Tibial nerve (tissue), 4 donors: ENCODE data around the gene CRABP2. TPM values are rescaled to one million over a fixed set of nuclear protein-coding genes. Genes with fewer than 3 reads are reported as not detected.

Experiments used
- DNase-seq, 2 donors: peaks; one replicate each; pipeline ENCODE4 v3.0.0-alpha.2; 2019; ENCODE audit warnings: low spot score in 2 of 2
- H3K27ac ChIP-seq, 4 donors: fragments of 200-600 bp; sonication (generic) in 3 of 4; one replicate each; pipeline ENCODE4 v1.5.1; 2017 to 2019; ENCODE audit warnings: mild to moderate bottlenecking in 1 of 4
- H3K27me3 ChIP-seq, 2 donors: fragments of 200-600 bp; sonication (generic) in 1 of 2; one replicate each; pipeline versions ENCODE4 v1.5.1 to v1.6.0; 2017 to 2019
- H3K36me3 ChIP-seq, 3 donors: fragments of 200-600 bp; sonication (generic); one replicate each; pipeline ENCODE4 v1.5.1; 2018 to 2019
- H3K4me1 ChIP-seq, 4 donors: fragments of 200-600 bp; sonication (generic) in 3 of 4; one replicate each; pipeline ENCODE4 v1.5.1; 2017 to 2019
- H3K4me3 ChIP-seq, 4 donors: fragments of 200-600 bp; sonication (generic) in 3 of 4; one replicate each; pipeline ENCODE4 v1.5.1; 2017 to 2019; ENCODE audit warnings: mild to moderate bottlenecking in 1 of 4, moderate library complexity in 1 of 4
- H3K9me3 ChIP-seq, 4 donors: fragments of 200-600 bp; sonication (generic) in 3 of 4; one replicate each; pipeline ENCODE4 v1.5.1; 2017 to 2019
- EP300 ChIP-seq, 2 donors: sonication (generic); formaldehyde crosslinking; IDR thresholded peaks; one replicate each; pipeline ENCODE4 v1.6.1; 2017; ENCODE audit warnings: antibody characterized with exemption in 2 of 2, mild to moderate bottlenecking in 1 of 2
- POLR2A ChIP-seq, 2 donors: fragments of 450-650 bp; IDR thresholded peaks; one replicate each; pipeline ENCODE4 v1.6.1; 2017; ENCODE audit warnings: antibody characterized with exemption in 2 of 2, mild to moderate bottlenecking in 2 of 2, moderate library complexity in 2 of 2
- whole genome bisulfite sequencing, 2 donors: methylation state at CpG; one replicate each; pipeline ENCODE4 v1.1.5; 2018; 5-methylcytosine and 5-hydroxymethylcytosine counted together
- total RNA-seq, 4 donors: library from RNA; depleted of rRNA; stranded (reverse); fragments of >200 nt; gene quantifications; one replicate each; pipeline ENCODE4 v1.1.0, GENCODE V29; 2016
- TF ChIP-seq, protein P1 (sequence below), 5 experiments: fragments of 200-600 bp in 3 of 5; fragments of 450-650 bp in 2 of 5; sonication (generic) in 3 of 5; IDR thresholded peaks; one replicate each; pipeline ENCODE4 v1.5.1; 2016 to 2019; ENCODE audit warnings: antibody characterized with exemption in 5 of 5, mild to moderate bottlenecking in 3 of 5, moderate library complexity in 2 of 5

CRABP2 gene
- total RNA-seq, 4 donors from 2014 or later: 3.5 to 13.2 (median 5.0) TPM

DNA sequence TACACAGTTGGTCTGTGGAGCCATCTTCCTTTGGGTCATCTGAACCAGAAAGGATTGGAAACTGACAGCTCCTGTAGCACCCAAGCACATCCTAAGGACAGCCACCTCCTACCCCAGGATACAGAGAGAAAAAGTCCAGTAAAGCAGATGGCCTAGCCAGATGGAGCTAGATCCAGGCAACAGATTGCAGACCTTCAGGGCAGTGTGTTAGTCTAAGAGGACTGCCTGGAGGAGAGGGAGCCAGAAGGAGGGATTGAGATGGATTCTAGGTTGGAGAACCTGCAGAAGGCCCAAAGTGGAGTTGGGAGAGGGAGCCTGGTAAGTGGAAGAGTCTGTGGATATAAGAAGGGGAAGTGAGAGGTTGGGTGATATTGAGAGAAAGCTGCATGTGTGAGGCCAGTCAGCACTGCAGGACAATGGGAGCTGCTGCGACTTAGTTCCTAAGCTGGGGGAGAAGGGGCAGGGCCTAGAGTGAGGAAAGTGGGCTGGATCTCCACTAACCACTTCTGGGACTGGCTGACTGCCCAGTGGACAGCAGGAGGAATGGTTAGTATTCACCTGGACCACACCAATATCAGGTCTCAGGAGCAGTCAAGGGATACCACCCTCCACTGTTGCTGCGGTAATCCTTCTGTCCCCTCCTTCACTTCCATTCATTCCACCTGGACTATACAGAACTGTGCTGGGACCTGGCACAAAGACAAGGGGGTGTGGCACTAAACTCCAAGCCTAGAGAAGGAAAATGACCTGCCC is 50.1 kb downstream of the CRABP2 start:
- WGBS, 2 donors: 43 to 56% methylated on average over 2 of the region's 2 CpGs
- Histone ChIP-seq H3K36me3 (no peaks in the 10 kb centered on the region), H3K27ac (no peak overlapping the region), H3K27me3 (peaks cover 0 to 39% of the 10 kb centered on the region in 2 donors), H3K4me1 (peaks cover 0 to 33% (median 25%) of the 10 kb centered on the region in 4 donors), H3K4me3 (no peak overlapping the region), H3K9me3 (no peaks in the 10 kb centered on the region)
- no peak for DNase-seq
- TF ChIP-seq POLR2A (IDR thresholded peaks at IDR 0.05) (no peak), EP300 (IDR thresholded peaks at IDR 0.05) (no peak)
- TF ChIP-seq, protein P1, sequence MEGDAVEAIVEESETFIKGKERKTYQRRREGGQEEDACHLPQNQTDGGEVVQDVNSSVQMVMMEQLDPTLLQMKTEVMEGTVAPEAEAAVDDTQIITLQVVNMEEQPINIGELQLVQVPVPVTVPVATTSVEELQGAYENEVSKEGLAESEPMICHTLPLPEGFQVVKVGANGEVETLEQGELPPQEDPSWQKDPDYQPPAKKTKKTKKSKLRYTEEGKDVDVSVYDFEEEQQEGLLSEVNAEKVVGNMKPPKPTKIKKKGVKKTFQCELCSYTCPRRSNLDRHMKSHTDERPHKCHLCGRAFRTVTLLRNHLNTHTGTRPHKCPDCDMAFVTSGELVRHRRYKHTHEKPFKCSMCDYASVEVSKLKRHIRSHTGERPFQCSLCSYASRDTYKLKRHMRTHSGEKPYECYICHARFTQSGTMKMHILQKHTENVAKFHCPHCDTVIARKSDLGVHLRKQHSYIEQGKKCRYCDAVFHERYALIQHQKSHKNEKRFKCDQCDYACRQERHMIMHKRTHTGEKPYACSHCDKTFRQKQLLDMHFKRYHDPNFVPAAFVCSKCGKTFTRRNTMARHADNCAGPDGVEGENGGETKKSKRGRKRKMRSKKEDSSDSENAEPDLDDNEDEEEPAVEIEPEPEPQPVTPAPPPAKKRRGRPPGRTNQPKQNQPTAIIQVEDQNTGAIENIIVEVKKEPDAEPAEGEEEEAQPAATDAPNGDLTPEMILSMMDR (IDR thresholded peaks at IDR 0.05): no peak

GRCh38 chr1:156654700-156655099 is 50.7 kb downstream of the CRABP2 start:
- Histone ChIP-seq H3K36me3 (no peaks in the 10 kb centered on the region), H3K4me3 (no peak overlapping the region), H3K27ac (no peak overlapping the region), H3K27me3 (peaks cover 0 to 44% of the 10 kb centered on the region in 2 donors), H3K9me3 (no peaks in the 10 kb centered on the region), H3K4me1 (peaks cover 0 to 26% (median 20%) of the 10 kb centered on the region in 4 donors)
- 50% methylated on average over 1 of the region's 1 CpG for WGBS, 2 donors
- TF ChIP-seq, protein P1 (IDR thresholded peaks at IDR 0.05): no peak
- TF ChIP-seq EP300 (IDR thresholded peaks at IDR 0.05): no peak
- no peak for TF ChIP-seq POLR2A (IDR thresholded peaks at IDR 0.05)
- no peak for DNase-seq

- DNase-seq: no peak
- H3K9me3 ChIP-seq: no peaks in the 10 kb centered on the region
- H3K36me3 ChIP-seq: no peaks in the 10 kb centered on the region
- TF ChIP-seq, protein P1 (IDR thresholded peaks at IDR 0.05): no peak
- no peak overlapping the region for H3K27ac ChIP-seq
- peaks cover 0 to 60% of the 10 kb centered on the region in 2 donors for H3K27me3 ChIP-seq
- H3K4me3 ChIP-seq: no peak overlapping the region
- 85% methylated on average over 9 of the region's 9 CpGs for WGBS, 2 donors
- peaks cover 0 to 17% (median 14%) of the 10 kb centered on the region in 4 donors for H3K4me1 ChIP-seq
Observed at GRCh38 chr1:156652992-156653355, 52.4 kb downstream of the CRABP2 start.

GRCh38 chr1:156652131-156652991 is 53.0 kb downstream of the CRABP2 start:
- H3K4me1 ChIP-seq: peaks cover 0 to 11% (median 9%) of the 10 kb centered on the region in 4 donors
- H3K36me3 ChIP-seq: no peaks in the 10 kb centered on the region
- no peak overlapping the region for H3K27ac ChIP-seq
- no peak for DNase-seq
- peaks cover 0 to 66% of the 10 kb centered on the region in 2 donors for H3K27me3 ChIP-seq
- TF ChIP-seq, protein P1 (IDR thresholded peaks at IDR 0.05): no peak
- TF ChIP-seq POLR2A (IDR thresholded peaks at IDR 0.05): no peak
- no peak for TF ChIP-seq EP300 (IDR thresholded peaks at IDR 0.05)
- H3K9me3 ChIP-seq: no peaks in the 10 kb centered on the region
- H3K4me3 ChIP-seq: no peak overlapping the region
- 42 to 48% methylated on average over 12 to 16 of the region's 16 CpGs for WGBS, 2 donors

Other genes with a start within 250 kb of the CRABP2 start
- 10 to 100 TPM; 67.5 to 84.9 (median 70.8) TPM for gene MEF2D, start 204.8 kb downstream of the CRABP2 start, total RNA-seq
- gene IQGAP3, start 133.0 kb downstream of the CRABP2 start, total RNA-seq: 1 to 10 TPM in 2 of 4 donors, under 1 TPM in 2; 0.21 to 2.4 (median 0.97) TPM
- not detected for gene TTC24, start 125.9 kb downstream of the CRABP2 start, total RNA-seq
- gene NAXE, start 113.8 kb downstream of the CRABP2 start, total RNA-seq: 100 to 1,000 TPM in 1 of 4 donors, 10 to 100 TPM in 3; 53.1 to 105 (median 82.7) TPM
- gene GPATCH4, start 104.1 kb downstream of the CRABP2 start, total RNA-seq: 10 to 100 TPM; 22.2 to 44.4 (median 29.6) TPM
- 10 to 100 TPM in 2 of 4 donors, 1 to 10 TPM in 2; 1.8 to 20.3 (median 10.6) TPM for gene HAPLN2, start 86.2 kb downstream of the CRABP2 start, total RNA-seq
- not detected for gene BCAN, start 63.5 kb downstream of the CRABP2 start, total RNA-seq
- gene NES, start 28.2 kb downstream of the CRABP2 start, total RNA-seq: 10 to 100 TPM; 59.9 to 65.3 (median 63.9) TPM
- 10 to 100 TPM; 36.5 to 50.1 (median 46.0) TPM for gene METTL25B, start 22.9 kb upstream of the CRABP2 start, total RNA-seq
- gene ISG20L2, start 23.2 kb upstream of the CRABP2 start, total RNA-seq: 10 to 100 TPM; 10.1 to 24.9 (median 18.6) TPM
- gene MRPL24, start 35.5 kb upstream of the CRABP2 start, total RNA-seq: 10 to 100 TPM; 48.6 to 90.4 (median 66.2) TPM
- 100 to 1,000 TPM; 120 to 177 (median 157) TPM for gene HDGF, start 46.1 kb upstream of the CRABP2 start, total RNA-seq
- gene PRCC, start 62.0 kb upstream of the CRABP2 start, total RNA-seq: 10 to 100 TPM; 25.1 to 44.6 (median 30.8) TPM
- 1 to 10 TPM in 2 of 4 donors, under 1 TPM in 1, not detected in 1; 0.78 to 7.2 (median 2.9) TPM for gene SH2D2A, start 111.3 kb upstream of the CRABP2 start, total RNA-seq
- gene INSRR, start 153.5 kb upstream of the CRABP2 start, total RNA-seq: under 1 TPM; under 0.01 to 0.60 (median 0.20) TPM
- under 1 TPM in 3 of 4 donors, not detected in 1; 0.22 to 0.42 (median 0.39) TPM for gene NTRK1, start 155.3 kb upstream of the CRABP2 start, total RNA-seq
- 10 to 100 TPM; 31.5 to 51.4 (median 39.7) TPM for gene PEAR1, start 188.1 kb upstream of the CRABP2 start, total RNA-seq
- under 1 TPM in 3 of 4 donors, not detected in 1; 0.60 to 0.78 (median 0.66) TPM for gene LRRC71, start 215.0 kb upstream of the CRABP2 start, total RNA-seq